ENCODE data around the gene KCNJ2. TPM values are rescaled to one million over a fixed set of nuclear protein-coding genes. Genes with fewer than 3 reads are reported as not detected.

The KCNJ2 gene
- polyA plus RNA-seq, 2 of the 4 experiments (the other 2 are of a cell fraction), result 0.14 to 0.17 TPM

DNA sequence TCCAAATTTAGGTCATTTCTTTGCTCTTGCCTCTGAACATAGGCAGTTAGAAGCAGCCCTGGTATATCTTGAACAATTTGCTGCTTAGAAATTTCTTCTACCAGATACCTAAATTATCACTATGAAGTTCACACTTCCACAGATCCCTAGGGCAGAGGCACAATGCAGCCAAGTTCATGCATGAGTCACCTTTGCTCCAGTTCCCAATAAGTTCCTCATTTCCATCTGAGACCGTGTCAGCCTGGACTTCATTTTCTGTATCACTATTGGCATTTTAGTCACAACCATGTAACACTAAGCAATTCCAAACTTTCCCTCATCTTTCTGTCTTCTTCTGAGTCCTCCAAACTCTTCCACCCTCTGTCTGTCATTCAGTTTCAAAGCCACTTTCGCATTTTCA is 49.3 kb upstream of the KCNJ2 start:
- H3K4me3 ChIP-seq, result no peak overlapping the region
- no peak overlapping the region for H3K4me2 ChIP-seq
- H3K4me1 ChIP-seq, result peaks cover 8% of the 10 kb centered on the region; the same call in 2 of the 3 replicates
- CTCF ChIA-PET, result no interaction called here
- 68% methylated on average over 2 of the region's 2 CpGs for WGBS (ENCODE audit: missing lambda C conversion rate)
- DNase-seq (ENCODE audit: low read depth in 1 of 2, low spot score in 1 of 2) (no peak), FAIRE-seq (no peak), ATAC-seq (no peak)
- H3K27ac ChIP-seq, result no peak overlapping the region
- TF ChIP-seq HOXB5 (CRISPR knock-in tag; IDR thresholded peaks at IDR 0.05), result no peak
- no peak for TF ChIP-seq FOSL2 (IDR thresholded peaks at IDR 0.05)
- 0 out of 2 replicates have a peak, but pooled peaks have one; percentile 44 for TF ChIP-seq FOSL2 (CRISPR knock-in tag; IDR thresholded peaks at IDR 0.05)
- TF ChIP-seq FOSB (CRISPR knock-in tag; IDR thresholded peaks at IDR 0.05), result no peak
- POLR2A ChIA-PET, result no interaction called here
- H3K9me3 ChIP-seq, result no peaks in the 10 kb centered on the region

DNA sequence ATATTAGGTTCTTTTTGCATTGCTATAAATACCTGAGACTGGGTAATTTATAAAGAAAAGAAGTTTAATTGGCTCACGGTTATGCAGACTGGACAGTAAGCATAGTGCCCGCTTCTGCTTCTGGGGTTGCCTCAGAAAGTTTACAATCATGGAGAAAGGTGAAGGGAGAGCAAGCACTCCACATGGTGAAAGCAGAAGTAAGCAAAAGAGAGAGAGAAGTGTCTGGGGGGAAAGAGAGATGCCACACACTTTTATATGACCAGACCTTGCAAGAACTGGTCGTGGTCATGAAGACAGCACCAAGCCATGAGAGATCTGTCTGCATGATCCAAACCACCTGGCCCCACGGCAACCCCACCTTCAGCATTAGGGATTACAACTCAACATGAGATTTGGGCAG is 48.9 kb upstream of the KCNJ2 start:
- CTCF ChIA-PET, result no interaction called here
- no peak overlapping the region for H3K4me2 ChIP-seq
- H3K9me3 ChIP-seq, result no peaks in the 10 kb centered on the region
- 67% methylated on average over 4 of the region's 4 CpGs for WGBS (ENCODE audit: missing lambda C conversion rate)
- peaks cover 8% of the 10 kb centered on the region; the same call in 2 of the 3 replicates for H3K4me1 ChIP-seq
- ATAC-seq, result no peak
- FAIRE-seq, result no peak
- TF ChIP-seq ZFP36 (IDR thresholded peaks at IDR 0.05; ENCODE audit: borderline replicate concordance, partially characterized antibody) (no peak), HOXB13 (CRISPR knock-in tag; IDR thresholded peaks at IDR 0.05; ENCODE audit: low read depth) (no peak), SMC3 (IDR thresholded peaks at IDR 0.05) (no peak)
- TF ChIP-seq, protein P1, sequence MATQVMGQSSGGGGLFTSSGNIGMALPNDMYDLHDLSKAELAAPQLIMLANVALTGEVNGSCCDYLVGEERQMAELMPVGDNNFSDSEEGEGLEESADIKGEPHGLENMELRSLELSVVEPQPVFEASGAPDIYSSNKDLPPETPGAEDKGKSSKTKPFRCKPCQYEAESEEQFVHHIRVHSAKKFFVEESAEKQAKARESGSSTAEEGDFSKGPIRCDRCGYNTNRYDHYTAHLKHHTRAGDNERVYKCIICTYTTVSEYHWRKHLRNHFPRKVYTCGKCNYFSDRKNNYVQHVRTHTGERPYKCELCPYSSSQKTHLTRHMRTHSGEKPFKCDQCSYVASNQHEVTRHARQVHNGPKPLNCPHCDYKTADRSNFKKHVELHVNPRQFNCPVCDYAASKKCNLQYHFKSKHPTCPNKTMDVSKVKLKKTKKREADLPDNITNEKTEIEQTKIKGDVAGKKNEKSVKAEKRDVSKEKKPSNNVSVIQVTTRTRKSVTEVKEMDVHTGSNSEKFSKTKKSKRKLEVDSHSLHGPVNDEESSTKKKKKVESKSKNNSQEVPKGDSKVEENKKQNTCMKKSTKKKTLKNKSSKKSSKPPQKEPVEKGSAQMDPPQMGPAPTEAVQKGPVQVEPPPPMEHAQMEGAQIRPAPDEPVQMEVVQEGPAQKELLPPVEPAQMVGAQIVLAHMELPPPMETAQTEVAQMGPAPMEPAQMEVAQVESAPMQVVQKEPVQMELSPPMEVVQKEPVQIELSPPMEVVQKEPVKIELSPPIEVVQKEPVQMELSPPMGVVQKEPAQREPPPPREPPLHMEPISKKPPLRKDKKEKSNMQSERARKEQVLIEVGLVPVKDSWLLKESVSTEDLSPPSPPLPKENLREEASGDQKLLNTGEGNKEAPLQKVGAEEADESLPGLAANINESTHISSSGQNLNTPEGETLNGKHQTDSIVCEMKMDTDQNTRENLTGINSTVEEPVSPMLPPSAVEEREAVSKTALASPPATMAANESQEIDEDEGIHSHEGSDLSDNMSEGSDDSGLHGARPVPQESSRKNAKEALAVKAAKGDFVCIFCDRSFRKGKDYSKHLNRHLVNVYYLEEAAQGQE (IDR thresholded peaks at IDR 0.05), result no peak
- POLR2A ChIA-PET, result no interaction called here
- H3K4me3 ChIP-seq, result no peak overlapping the region
- DNase-seq (ENCODE audit: low read depth in 1 of 2, low spot score in 1 of 2), result no peak
- H3K27ac ChIP-seq, result no peak overlapping the region

- Histone ChIP-seq H3K9me3 (no peaks in the 10 kb centered on the region), H3K4me3 (no peak overlapping the region), H3K27ac (no peak overlapping the region), H3K4me1 (peaks cover 8% of the 10 kb centered on the region; the same call in 2 of the 3 replicates), H3K4me2 (no peak overlapping the region)
- ATAC-seq (no peak), DNase-seq (ENCODE audit: low read depth in 1 of 2, low spot score in 1 of 2) (no peak), FAIRE-seq (no peak)
- WGBS (ENCODE audit: missing lambda C conversion rate), result 81% methylated on average over 3 of the region's 3 CpGs
- TF ChIP-seq CEBPB (IDR thresholded peaks at IDR 0.05) (no peak), RARB (CRISPR knock-in tag; IDR thresholded peaks at IDR 0.05) (no peak), TP53 (CRISPR knock-in tag; IDR thresholded peaks at IDR 0.05) (no peak), ZNF302 (CRISPR knock-in tag; IDR thresholded peaks at IDR 0.05) (no peak), RNF2 (IDR thresholded peaks at IDR 0.05; ENCODE audit: borderline replicate concordance, low read depth) (no peak)
- TF ChIP-seq, protein P2, sequence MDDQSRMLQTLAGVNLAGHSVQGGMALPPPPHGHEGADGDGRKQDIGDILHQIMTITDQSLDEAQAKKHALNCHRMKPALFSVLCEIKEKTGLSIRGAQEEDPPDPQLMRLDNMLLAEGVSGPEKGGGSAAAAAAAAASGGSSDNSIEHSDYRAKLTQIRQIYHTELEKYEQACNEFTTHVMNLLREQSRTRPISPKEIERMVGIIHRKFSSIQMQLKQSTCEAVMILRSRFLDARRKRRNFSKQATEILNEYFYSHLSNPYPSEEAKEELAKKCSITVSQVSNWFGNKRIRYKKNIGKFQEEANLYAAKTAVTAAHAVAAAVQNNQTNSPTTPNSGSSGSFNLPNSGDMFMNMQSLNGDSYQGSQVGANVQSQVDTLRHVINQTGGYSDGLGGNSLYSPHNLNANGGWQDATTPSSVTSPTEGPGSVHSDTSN (IDR thresholded peaks at IDR 0.05), result no peak
- ChIA-PET POLR2A (no interaction called here), CTCF (interaction anchor here (1.0 kb wide), 1 partner anchor 514 kb away, joined by 3 read pairs; no protein-coding TSS in a partner anchor)
Measured at GRCh38 chr17:70121126-70121525, 48.2 kb upstream of the KCNJ2 start.

DNA sequence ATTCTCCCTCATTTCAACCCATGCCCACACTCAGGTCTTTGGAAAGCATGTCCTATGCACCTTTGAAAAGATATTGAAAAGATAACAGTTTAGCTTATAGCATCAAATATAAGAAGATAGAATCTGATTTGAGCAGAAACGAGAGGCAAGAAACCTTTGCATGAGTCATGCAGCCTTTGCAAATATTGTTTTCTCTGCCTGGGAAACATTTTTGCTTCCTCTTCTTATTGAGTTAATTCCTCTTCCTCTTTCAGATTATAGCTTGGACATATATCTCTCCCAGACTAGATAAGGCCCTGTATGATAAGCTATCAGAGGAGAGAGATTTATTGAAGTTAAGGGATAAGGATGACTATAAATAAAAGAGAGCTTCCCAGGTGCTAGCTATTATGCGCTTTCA is 46.1 kb upstream of the KCNJ2 start:
- WGBS (ENCODE audit: missing lambda C conversion rate), result 47% methylated on average over 2 of the region's 2 CpGs
- TF ChIP-seq FOSL2 (IDR thresholded peaks at IDR 0.05), result 0 out of 2 replicates have a peak, but pooled peaks have one; percentile 6
- peak; percentile 75 for TF ChIP-seq FOSL2 (CRISPR knock-in tag; IDR thresholded peaks at IDR 0.05)
- no peak for TF ChIP-seq TFCP2L1 (CRISPR knock-in tag; IDR thresholded peaks at IDR 0.05)
- no peak for TF ChIP-seq RARB (CRISPR knock-in tag; IDR thresholded peaks at IDR 0.05)
- TF ChIP-seq GATA3 (IDR thresholded peaks at IDR 0.05; ENCODE audit: borderline replicate concordance), result no peak
- DNase-seq (ENCODE audit: low read depth in 1 of 2, low spot score in 1 of 2), result no peak
- Histone ChIP-seq H3K9me3 (no peaks in the 10 kb centered on the region), H3K4me2 (peak overlapping the region; percentile 24), H3K4me1 (peaks cover 8% of the 10 kb centered on the region; the same call in 2 of the 3 replicates), H3K27ac (no peak overlapping the region), H3K4me3 (no peak overlapping the region)
- ChIA-PET POLR2A (no interaction called here), CTCF (interaction anchor here (0.6 to 1.6 kb wide), 3 partner anchors 13 to 554 kb away, joined by 3 read pairs; no protein-coding TSS in a partner anchor)
- no peak for ATAC-seq
- FAIRE-seq, result no peak

All from A549 (cell line).